Coronary artery (tissue), 2 donors: Measurements from ENCODE around the gene RABGEF1.
"Not testable (repeated sequence)": the region's sequence is repeated elsewhere in the genome, so short reads cannot be mapped to it uniquely, and the experiment has no call there.

Experiments used
- DNase-seq: peaks from one replicate; pipeline ENCODE4 v3.0.0-alpha.2; 2017; ENCODE audit warnings: low spot score
- H3K27ac ChIP-seq, 2 donors: fragments of 200-600 bp; sonication (generic); one replicate each; pipeline ENCODE4 v1.5.1; 2016 to 2019
- H3K4me3 ChIP-seq: fragments of 200-600 bp; sonication (generic); 2 replicates; pipeline ENCODE4 v1.5.1; 2016; ENCODE audit warnings: mild to moderate bottlenecking, moderate library complexity
- CTCF ChIP-seq: fragments of 200-600 bp; sonication (generic); IDR thresholded peaks from one replicate; pipeline ENCODE4 v1.5.1; 2019; ENCODE audit warnings: antibody characterized with exemption

The RABGEF1 gene

DNA sequence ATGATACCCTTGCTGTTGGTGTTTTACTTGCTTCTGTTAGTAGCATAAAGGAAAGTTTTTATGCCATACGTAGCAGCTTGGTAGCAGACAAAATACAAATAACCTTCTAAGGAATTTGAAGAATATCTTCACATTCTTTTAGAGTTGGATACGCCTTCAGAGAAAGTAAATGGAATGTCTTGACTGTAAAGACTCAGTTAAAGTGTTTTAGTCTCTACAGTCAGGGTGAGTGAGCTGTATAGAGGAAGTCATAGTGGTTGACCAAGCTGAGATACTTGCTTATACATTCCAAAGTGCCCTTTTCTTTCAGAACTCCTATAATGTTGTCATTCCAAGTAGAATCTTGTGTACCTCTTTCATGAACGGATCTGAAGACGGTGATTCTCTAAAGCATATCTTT, 37.7 kb downstream of the RABGEF1 start:
- Histone ChIP-seq H3K4me3 (no peak overlapping the region), H3K27ac (no peak overlapping the region)
- no peak for DNase-seq
- TF ChIP-seq CTCF: no peak

GRCh38 chr7:66779669-66780409, 39.3 kb downstream of the RABGEF1 start:
- DNase-seq: no peak
- Histone ChIP-seq H3K4me3 (no peak overlapping the region), H3K27ac (no peak overlapping the region)
- no peak for TF ChIP-seq CTCF

GRCh38 chr7:66781408-66782090, 41.0 kb downstream of the RABGEF1 start:
- no peak for DNase-seq
- TF ChIP-seq CTCF: no peak
- Histone ChIP-seq H3K4me3 (no peak overlapping the region), H3K27ac (no peak overlapping the region)

- not testable (repeated sequence) for DNase-seq, H3K27ac ChIP-seq, H3K4me3 ChIP-seq
Observed at GRCh38 chr7:66782875-66783274, 42.3 kb downstream of the RABGEF1 start.

DNA sequence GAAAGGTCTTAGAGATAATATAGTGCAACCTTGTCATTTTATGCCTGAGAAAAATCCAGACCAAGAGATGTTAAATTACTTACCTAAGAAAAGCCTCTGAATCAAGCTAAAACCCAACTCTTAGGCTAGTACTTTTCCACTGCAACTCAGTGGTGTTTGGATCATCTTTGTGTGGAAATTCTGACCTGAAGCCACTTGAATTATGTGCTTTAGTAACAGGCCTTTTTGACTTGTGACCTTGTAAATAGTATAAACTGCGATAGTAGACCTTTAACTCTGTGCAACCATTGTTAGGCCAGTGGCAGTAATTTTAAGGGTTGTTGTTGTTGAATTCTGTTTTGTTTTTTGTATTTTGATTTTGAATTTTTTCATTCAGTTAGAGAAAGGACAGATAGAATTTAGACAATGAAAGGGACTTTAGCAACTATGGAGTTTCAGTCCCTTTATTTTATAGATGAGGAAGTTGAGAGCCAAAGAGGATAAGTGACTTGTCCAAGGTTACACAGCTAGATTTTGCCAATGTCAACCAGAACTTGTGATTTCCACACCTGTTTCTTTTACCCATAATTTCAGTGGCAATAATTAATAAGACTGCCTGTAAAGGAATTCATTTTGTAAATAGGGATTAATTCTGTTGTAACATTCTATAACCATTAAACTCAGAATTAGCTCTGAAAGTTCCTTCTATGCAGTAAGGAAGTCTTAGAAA, 43.5 kb downstream of the RABGEF1 start:
- not testable (repeated sequence) for H3K4me3 ChIP-seq, DNase-seq, H3K27ac ChIP-seq

DNA sequence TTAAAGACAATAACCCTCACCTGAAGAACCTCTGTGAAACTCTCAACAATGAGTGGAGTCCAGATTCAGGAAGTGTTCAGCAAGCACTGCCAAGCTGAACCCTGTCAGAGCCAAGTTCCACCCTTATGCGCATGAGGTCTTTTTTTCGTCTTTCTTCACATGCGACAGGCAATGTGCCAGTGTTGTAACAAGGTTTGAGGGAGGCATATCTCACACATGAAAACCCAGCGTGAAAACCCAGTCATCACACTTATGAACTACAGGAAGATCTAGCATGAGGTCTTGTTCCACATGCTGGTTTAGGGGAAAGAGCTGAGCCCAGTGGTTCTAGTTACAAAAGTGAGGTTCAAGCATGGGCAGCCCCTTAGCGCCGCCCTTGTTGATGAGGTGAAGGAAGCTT, 49.7 kb downstream of the RABGEF1 start:
- no peak for DNase-seq

DNA sequence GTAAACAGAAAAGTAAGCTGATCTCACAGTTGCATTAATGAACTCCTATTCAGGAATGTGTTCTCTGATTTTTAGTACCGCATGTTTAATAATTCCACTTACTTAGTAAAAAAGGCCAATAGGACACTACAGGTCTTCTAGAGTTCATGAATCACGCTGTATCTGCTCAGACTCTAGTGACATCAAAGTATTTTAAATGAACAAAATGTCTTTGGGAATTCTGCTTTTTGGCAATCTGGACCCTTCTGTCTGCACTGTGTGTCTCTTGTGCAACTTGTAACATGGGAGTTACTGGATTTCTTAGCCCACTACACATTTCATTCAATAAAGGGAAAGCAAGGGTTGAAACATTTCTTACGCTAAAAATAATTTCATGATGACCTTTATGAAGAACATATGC, 50.2 kb downstream of the RABGEF1 start:
- no peak for TF ChIP-seq CTCF
- no peak for DNase-seq
- Histone ChIP-seq H3K27ac (no peak overlapping the region), H3K4me3 (no peak overlapping the region)

More for the DNA sequence above, 49.7 kb downstream of the RABGEF1 start:
- Histone ChIP-seq H3K4me3 (no peak overlapping the region), H3K27ac (no peak overlapping the region)
- TF ChIP-seq CTCF: no peak

DNA sequence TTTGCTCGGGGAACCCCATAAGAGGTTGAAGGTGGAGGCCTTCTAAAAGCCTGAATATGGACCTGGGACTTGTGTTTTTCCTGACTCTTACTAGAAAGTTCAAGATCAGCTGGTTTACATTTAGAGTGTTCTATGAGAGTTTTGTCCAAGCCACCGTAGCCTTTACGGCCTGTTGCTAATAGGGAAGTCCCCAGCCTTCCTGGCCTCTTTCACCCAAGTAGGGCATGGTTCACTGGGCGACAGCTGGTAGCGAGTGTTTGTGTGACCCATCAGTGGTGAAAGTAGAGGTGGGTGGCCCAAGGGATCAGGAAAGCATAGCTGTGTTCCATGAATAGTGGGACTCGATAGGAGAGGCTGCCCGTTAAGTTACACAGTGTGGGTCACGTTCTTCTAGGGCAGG, 60.1 kb downstream of the RABGEF1 start:
- TF ChIP-seq CTCF: no peak
- H3K4me3 ChIP-seq: no peak overlapping the region
- no peak overlapping the region for H3K27ac ChIP-seq
- no peak for DNase-seq
